ENCODE results near the gene GPR101. TPM values are rescaled to one million over a fixed set of nuclear protein-coding genes. Genes with fewer than 3 reads are reported as not detected.

The GPR101 gene
- total and polyA plus RNA-seq, 2 of the 4 experiments (the other 2 are of a cell fraction) = not detected

DNA sequence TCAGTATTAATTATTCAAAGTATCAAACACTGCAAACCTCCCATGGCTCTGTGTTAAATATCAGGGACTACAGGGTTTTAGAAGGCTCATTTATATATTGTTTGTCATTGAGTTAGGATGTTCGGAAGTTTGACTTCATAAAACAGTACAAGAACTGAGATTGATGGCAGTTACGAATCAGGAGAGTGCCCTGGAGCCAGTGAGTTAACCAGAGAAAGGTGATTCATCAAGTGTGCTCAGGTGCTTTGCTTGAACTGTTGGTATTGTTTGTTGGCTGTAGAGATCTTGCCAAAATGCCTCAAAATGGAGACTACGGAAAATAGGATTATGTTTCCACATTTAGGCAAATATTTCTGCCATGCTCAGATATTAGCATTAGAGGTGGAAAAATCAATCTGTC lies 7.5 kb upstream of the GPR101 start:
- no peaks in the 10 kb centered on the region for H3K79me1 ChIP-seq (ENCODE audit: low read depth in 1 of 2, low read length in 2 of 2)
- no peaks in the 10 kb centered on the region for H3K9me1 ChIP-seq (ENCODE audit: insufficient read depth, low read length)
- H2AK5ac ChIP-seq (ENCODE audit: low read depth, low read length) = no peak overlapping the region
- no peak overlapping the region for H4K8ac ChIP-seq (ENCODE audit: low read depth in 2 of 2, low read length in 2 of 2)
- no peak overlapping the region for H3K4ac ChIP-seq (ENCODE audit: low read depth, low read length)
- ATAC-seq (ENCODE audit: low read depth) (no peak), DNase-seq (no peak)
- no peak overlapping the region for H4K5ac ChIP-seq (ENCODE audit: low read depth, low read length)
- no peak overlapping the region for H4K91ac ChIP-seq (ENCODE audit: insufficient read depth, low read depth, low read length)
- H3K56ac ChIP-seq (ENCODE audit: extremely low read depth, insufficient read depth, low read length) = no peak overlapping the region
- no peak overlapping the region for H2BK5ac ChIP-seq (ENCODE audit: low read depth, low read length, poor library complexity, severe bottlenecking)
- H3K27me3 ChIP-seq (ENCODE audit: control insufficient read depth, insufficient read depth, low read length) = no peaks in the 10 kb centered on the region
- no CpG with 5 or more reads among the region's 3 CpGs for WGBS, 2 experiments (ENCODE audit: extremely low coverage in 2 of 2, insufficient read length in 1 of 2)
- H3K4me1 ChIP-seq (ENCODE audit: control insufficient read depth, insufficient read depth, low read length) = no peaks in the 10 kb centered on the region
- intact Hi-C loops (cut with micrococcal nuclease) = no loop called here
- no peak overlapping the region for H2BK15ac ChIP-seq (ENCODE audit: low read depth, low read length)
- in situ Hi-C loops (cut with MboI; ENCODE audit: low sequenced_read_pairs) = no loop called here
- H3K36me3 ChIP-seq (ENCODE audit: control insufficient read depth, insufficient read depth, low read length) = no peaks in the 10 kb centered on the region
- H3K9ac ChIP-seq (ENCODE audit: low read depth, low read length) = no peak overlapping the region
- no peak for TF ChIP-seq CEBPB (IDR thresholded peaks at IDR 0.05; ENCODE audit: low read depth, low read length)
- no peak for TF ChIP-seq CHD1 (IDR thresholded peaks at IDR 0.05; ENCODE audit: low read depth, low read length)
- no peak for TF ChIP-seq RFX5 (IDR thresholded peaks at IDR 0.05; ENCODE audit: low read depth, low read length)
- no peak for TF ChIP-seq SMC3 (IDR thresholded peaks at IDR 0.05; ENCODE audit: low read depth, low read length)
- no peak for TF ChIP-seq FOS (IDR thresholded peaks at IDR 0.05; ENCODE audit: low read depth, low read length)
- no peak for TF ChIP-seq MAFK (IDR thresholded peaks at IDR 0.05; ENCODE audit: low read depth, low read length)
- no peak for TF ChIP-seq NFE2L2 (IDR thresholded peaks at IDR 0.05; ENCODE audit: low read depth, low read length)
- TF ChIP-seq RCOR1 (IDR thresholded peaks at IDR 0.05; ENCODE audit: insufficient replicate concordance, low read length) = no peak
- no peak for TF ChIP-seq RAD21 (IDR thresholded peaks at IDR 0.05; ENCODE audit: low read length)
- TF ChIP-seq, protein P1, sequence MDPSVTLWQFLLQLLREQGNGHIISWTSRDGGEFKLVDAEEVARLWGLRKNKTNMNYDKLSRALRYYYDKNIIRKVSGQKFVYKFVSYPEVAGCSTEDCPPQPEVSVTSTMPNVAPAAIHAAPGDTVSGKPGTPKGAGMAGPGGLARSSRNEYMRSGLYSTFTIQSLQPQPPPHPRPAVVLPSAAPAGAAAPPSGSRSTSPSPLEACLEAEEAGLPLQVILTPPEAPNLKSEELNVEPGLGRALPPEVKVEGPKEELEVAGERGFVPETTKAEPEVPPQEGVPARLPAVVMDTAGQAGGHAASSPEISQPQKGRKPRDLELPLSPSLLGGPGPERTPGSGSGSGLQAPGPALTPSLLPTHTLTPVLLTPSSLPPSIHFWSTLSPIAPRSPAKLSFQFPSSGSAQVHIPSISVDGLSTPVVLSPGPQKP (IDR thresholded peaks at IDR 0.05; ENCODE audit: borderline replicate concordance, low read depth, low read length) = no peak
- TF ChIP-seq MAZ (IDR thresholded peaks at IDR 0.05; ENCODE audit: borderline replicate concordance, low read depth, low read length) = no peak
- no peak for TF ChIP-seq MXI1 (IDR thresholded peaks at IDR 0.05; ENCODE audit: borderline replicate concordance, low read depth, low read length)
- no peak for TF ChIP-seq USF2 (IDR thresholded peaks at IDR 0.05; ENCODE audit: low read depth, low read length)
- TF ChIP-seq CTCF (conservative IDR thresholded peaks at IDR 0.05; ENCODE audit: low read depth, low read length) = no peak
- TF ChIP-seq POLR2A (IDR thresholded peaks at IDR 0.05; ENCODE audit: low read depth, low read length) = no peak
- TF ChIP-seq BHLHE40 (IDR thresholded peaks at IDR 0.05; ENCODE audit: low read depth, low read length) = no peak
- dilution Hi-C loops (cut with HindIII; ENCODE audit: low sequenced_read_pairs, unreplicated experiment) = no loop called here
- H3K9me3 ChIP-seq (ENCODE audit: control insufficient read depth, insufficient read depth, low read length) = no peaks in the 10 kb centered on the region
- no peaks in the 10 kb centered on the region for H4K20me1 ChIP-seq (ENCODE audit: insufficient read depth, low read length)
- no peak overlapping the region for H2AFZ ChIP-seq (replicated peaks; ENCODE audit: low read length, poor library complexity)
- ChIA-PET POLR2A (ENCODE audit: unreplicated experiment) (no interaction called here), CTCF (no interaction called here)
- no peak overlapping the region for H2AK9ac ChIP-seq (replicated peaks; ENCODE audit: low read depth, low read length, poor library complexity)
- BruUV-seq (replicated peaks) = no TSS peak
- no peak overlapping the region for H3K4me2 ChIP-seq (ENCODE audit: low read depth, low read length)
- no peak overlapping the region for H2BK20ac ChIP-seq (ENCODE audit: low read depth, low read length)
- H3K23ac ChIP-seq (ENCODE audit: low read depth, low read length) = no peak overlapping the region
- H3K27ac ChIP-seq (ENCODE audit: insufficient read depth, low read length) = no peak overlapping the region
- H2BK120ac ChIP-seq (ENCODE audit: low read depth, low read length) = no peak overlapping the region
- no peak overlapping the region for H3K18ac ChIP-seq (ENCODE audit: low read depth, low read length)
- H3K14ac ChIP-seq (replicated peaks; ENCODE audit: low read depth, low read length) = no peak overlapping the region
- H3K4me3 ChIP-seq (ENCODE audit: insufficient read depth, low read depth, low read length) = no peak overlapping the region
